ENCODE measurements around the gene AGR3.
A peak's percentile ranks its signal among the peaks of the same experiment; 100 is the strongest.
"Not testable (repeated sequence)": the region's sequence is repeated elsewhere in the genome, so short reads cannot be mapped to it uniquely, and the experiment has no call there.

AGR3 gene

DNA sequence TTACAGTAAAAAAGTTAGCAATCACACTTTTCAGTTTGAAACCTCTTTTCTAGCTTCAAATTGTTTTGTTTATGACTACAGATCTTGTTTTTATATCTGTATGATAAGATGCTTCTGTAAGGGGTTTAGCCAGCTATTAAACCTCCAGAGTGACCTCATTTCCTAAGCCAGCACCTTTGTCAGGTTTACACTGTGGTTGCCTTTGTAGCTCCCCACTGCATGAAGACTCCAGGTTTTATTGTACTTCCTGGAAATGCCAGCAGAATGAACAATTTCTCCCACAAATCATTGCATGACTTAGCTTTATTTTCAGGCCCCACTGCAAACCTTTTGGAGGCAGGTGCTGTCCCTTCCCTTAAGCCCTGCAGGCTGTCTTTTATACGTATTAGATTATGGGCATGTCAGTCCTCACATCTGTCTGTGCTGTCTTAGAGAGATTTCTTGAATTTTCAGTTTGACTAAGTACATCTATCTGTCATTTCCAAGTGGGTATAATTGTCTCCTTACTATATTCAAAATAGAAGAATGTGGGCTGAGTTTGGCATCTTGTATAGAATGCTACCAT, 8.2 kb upstream of the AGR3 start:
- DNase-seq: peak; percentile 3

DNA sequence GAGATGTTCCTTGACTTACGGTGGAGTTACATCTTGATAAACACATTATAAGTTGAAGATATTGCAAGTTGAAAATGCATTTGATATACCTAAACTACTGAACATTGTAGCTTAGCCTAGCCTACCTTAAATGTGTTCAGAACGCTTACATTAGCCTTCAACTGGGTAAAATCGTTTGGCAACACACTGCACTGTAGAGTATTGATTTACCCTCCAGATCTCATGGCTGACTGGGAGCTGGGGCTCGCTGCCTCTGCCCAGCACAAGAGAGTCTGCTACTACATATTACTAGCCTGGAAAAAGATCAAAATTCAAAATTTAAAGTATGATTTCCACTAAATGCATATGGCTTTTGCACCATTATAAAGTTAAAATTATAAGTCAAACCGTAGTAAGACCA, 7.5 kb upstream of the AGR3 start:
- DNase-seq: no peak

DNA sequence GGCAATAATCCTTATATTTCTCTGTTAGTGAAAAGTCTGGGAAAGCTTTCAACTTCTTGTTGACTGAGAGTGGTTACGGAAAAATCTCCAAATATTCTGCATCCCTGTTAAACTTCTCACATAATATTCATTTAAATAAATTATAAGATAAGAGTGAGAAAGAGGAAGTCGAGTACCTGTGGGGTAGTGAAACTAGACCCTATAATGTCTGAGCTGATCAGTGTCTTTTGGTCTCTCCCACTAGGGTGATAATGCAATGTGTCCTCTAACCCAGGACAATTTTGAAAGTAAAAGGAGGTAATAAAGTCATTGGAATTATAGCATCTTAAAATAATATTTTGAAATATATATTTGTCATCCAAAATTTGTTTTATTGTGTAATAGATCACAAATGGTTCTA, 2.1 kb upstream of the AGR3 start:
- no peak for DNase-seq

DNA sequence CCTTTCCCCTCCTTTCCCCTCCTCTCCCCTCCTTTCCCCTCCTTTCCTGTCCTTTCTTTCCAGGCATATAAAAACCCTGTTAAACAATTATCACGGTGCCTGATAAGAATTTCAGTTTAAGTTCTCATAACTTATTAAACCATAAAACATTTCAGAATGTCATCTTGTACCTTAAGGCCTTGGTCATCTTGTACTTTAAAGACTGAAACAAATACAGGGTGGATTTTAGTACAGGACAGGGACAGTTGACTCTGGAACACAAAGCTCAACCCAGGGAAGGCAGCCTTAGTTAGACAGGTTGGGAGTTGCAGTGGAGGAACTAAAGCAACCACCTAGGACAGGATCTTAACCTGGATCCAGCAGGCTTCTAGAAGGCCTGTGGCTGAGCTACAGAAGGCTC, 1.2 kb downstream of the AGR3 start:
- DNase-seq: no peak

DNA sequence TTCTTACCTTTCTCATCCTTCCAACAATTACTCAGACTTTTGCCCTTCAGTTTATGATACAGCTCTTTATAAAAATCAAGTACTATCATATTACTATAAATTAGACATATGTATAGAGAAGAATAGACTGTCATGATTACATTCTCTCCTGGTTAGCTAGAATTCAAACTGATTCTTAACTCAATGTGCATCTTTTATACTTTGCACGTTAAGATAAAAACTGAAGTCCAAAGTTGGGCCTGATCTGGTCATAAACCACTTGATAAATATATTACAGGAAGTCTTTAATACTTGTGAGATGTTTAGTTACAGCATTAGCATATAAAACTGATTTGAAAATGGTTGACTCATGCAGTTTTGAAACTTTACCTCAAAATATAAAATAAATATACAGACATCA, 2.6 kb downstream of the AGR3 start:
- no peak for DNase-seq

DNA sequence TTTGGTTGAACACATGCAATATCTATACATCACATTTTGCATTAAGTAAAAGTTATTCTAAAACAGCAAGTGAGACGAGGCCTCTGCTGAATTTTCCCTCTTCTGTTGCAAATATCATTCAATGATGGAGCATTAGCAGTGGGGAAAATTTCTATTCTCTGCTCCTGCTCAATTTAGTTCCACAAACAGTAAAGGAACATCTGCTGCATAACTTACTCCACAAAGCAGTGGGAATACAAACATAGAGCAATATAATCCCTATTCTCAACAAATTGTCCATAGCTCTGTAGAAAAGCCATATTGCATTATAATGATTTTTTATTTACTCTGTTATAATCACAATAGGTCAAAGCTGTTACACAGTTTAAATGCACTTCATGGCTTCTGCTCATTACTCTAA, 5.9 kb downstream of the AGR3 start:
- DNase-seq: no peak

DNA sequence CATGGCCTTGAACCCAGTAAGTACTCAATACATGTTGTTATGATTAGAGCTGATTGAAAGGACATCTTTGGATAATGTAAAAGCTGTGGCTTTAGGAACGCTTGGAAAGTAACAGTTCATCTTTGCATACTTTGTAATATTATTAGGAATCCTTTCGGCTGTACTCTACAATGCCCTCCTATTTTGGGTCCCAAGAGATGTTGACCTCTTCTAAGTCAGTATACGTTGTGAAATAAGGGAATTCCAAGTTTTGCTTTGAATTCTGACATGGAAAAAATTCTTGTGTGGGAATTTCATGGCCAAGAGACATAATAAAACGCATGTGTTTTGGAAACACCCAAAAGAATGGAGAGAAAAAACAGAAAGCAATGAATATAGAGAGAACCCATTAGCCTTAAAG, 7.7 kb downstream of the AGR3 start:
- DNase-seq: no peak

DNA sequence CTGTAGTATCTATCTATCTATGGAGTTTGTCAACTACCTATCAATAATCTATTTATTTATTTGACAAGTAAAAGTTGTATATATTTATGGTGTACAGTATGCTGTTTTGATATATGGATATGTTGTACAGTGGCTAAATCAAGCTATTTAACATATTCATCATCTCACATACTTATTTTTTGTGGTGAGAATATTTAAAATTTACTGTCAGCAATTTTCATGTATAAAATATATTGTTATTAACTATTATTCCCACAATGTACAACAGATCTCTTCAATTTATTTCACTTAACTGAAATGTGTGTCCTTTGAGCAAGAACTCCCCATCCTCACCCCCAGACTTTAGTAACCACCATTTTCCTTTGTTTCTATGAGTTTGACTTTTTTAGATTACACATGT, 14.5 kb downstream of the AGR3 start:
- DNase-seq: no peak

DNA sequence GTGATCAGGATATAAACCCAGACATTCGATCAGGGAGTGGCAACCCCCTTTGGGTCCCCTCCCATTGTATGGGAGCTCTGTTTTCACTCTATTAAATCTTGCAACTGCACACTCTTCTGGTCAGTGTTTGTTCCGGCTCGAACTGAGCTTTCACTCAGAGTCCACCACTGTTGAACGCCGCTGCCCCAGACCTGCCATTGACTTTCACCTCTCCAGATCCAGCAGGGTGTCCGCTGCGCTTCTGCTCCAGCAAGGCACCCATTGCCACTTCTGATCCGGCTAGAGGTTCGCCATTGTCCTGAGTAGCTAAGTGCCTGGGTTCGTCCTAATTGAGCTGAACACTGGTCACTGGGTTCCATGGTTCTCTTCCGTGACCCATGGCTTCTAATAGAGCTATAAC, 28.6 kb downstream of the AGR3 start:
- not testable (repeated sequence) for DNase-seq

DNA sequence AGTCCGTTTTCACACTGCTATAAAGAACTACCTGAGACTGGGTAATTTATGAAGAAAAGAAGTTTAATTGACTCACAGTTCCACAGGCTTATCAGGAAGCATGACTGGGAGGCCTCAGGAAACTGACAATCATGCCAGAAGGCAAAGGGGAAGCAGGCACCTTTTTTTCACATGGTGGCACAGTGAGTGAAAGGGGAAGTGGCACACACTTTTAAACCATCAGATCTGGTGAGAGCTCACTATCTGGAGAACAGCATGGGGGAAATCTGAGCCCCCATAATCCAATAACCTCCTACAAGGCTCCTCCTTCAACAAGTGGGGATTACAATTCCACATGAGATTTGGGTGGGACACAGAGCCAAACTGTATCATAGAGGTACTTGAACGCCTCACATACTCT, 30.0 kb downstream of the AGR3 start:
- DNase-seq: no peak

DNA sequence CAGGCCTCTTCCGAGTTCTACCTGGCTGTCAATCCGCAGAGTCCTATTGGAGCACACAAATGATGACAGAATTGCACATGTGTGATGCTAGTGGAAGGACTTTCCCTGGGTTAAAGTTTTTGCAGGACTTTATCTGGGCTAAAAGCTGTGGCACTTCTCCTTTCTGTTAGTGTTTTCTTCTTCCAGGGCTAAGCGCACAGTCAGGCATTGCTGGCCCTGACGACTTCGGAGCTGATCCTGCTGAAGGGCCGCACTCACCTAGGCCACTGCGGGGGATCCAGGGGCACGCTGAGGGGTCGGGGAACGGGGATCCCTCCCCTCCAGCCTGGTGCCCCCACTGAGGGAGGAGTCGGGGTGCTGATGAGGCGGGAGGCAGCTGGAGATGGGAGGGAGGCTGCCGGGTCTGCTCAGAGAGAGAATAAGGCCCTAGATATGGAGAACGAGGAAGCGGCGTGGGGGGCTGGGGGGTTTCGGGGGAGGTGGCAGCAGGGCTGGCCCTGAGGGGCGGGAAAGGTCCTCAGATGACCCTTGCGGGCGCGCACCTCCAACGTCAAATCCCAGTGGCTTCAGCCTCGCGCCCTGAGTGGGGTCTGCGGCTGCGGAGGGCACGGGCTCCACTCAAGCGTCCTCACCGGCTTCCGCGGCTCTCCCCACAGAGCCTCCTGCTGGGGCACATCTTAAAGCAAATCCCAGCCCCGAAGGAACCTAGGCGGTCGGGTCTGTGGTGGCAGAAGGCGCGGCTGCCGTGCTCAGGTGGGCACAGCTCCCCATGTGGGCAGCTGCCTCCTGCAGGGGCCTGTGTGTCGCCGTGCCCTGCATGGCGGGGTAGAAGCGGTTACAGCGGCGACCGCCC, 30.9 kb downstream of the AGR3 start:
- no peak for DNase-seq

DNA sequence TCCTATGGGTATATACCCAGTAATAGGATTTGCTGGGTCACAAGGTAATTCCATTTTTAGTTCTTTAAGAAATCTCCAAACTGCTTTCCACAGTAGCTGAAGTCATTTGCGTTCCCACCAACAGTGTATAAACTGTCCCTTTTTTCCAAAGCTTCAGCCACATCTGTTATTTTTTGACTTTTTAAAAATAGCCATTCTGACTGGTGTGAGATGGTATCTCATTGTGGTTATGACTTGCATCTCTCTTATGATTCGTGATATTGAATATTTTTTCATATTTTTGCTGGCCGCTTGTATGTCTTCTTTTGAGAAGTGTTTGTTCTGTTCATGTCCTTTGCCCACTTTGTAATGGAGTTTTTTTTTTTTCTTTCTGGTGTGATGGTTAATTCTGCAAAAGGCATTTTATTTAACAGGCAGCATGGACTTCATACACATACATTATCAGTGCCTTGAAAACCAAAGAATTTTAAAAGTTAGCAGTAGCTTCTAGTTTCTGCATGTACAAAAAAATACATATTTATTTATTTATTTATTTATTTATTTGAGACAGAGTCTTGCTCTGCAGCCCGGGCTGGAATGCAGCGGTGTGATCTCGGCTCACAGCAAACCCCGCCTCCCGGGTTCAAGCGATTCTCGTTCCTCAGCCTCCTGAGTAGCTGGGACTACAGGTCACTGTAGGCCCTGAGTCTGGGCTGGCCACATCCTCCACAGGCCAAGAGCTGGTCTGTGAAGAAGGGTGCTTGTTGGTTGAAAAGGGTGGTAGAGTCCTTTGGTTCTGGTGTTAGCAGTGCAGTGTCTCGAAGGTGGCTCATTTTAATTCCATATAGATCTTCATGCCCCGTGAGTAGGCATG, 32.3 kb downstream of the AGR3 start:
- DNase-seq: no peak

DNA sequence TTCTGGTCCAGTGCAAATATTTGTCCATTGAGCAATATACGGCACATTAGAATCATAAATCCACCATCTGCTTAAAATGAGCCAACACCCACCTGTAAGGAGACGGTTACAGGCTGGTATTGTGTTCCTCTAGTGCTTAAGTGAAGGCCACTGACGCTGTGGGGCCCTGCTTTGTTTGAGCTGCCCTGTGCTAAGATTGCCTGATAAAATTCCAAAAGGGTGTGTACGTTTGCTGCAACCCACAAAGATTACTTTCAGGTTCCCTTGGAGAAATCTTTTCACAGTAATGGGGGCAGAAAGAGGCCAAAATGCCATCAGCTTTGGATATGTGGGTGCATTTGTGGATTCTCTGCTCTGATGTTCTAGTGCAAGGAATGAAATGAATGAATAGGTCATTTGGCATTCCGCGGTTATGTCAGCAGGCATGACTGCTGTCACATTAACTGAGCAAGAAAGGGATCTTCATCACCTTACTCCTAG, 34.4 kb downstream of the AGR3 start:
- DNase-seq: peak; percentile 13

DNA sequence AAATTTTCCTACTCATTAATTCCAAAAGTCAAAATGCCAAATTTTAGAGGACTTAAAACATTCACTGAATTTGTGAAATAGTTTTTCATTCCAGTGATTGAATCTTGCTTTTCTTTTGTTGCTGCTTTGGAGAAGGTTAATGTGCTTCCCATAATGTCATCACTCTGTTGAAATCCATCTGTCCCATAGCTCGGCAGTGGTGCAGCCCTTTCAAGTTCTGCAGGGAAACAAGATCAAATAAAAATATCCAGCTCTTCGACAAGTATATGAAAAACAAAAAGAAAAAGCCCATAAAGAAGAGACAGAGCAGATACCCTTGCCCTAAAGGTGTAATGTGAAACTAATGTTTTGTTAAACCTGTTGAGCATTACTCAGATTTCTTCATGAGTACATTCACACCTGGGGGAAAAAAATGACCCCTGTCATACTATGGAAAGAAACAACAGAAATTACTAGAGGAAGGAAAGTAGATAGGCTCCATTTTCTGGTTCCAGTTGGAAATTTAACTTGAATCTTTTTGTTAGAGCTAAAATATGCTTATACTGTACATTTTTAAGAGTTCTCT, 35.1 kb downstream of the AGR3 start:
- DNase-seq: no peak

DNA sequence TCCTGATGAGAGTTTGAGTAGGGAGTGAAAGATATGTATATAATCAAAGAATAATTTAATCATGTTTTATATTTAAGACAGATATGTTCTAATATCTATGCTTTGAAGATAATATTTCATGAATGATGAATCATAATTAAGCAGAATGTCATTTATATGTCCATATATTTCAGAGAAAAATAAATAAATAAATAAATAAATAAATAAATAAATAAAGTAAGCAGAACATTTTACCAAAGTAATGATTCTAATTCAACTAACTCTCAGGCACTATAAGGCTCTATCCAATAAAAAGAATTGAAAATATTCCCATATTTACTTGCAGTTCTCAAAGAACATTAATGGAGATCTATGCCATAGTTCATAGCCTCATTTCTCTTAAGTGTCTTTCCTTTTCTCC, 36.0 kb downstream of the AGR3 start:
- DNase-seq: no peak

DNA sequence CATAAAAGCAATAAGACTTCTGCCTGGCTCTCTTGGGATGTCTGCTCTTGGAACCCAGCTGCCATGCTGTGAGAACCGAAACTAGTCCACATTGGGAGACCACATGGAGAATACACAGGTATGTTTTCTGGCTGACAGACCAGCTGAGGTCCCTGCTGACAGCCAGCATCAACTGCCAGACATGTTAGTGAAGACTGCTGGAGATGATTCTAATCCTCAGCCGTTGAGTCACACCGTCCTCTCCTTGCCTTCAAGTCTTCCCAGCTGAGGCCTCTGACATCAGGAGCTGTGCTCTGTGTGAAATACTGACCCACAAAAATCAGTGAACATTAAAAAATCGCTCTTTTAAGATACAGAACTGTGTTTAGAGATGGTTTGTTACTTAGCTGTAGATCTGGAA, 40.1 kb downstream of the AGR3 start:
- peak; percentile 30 for DNase-seq

DNA sequence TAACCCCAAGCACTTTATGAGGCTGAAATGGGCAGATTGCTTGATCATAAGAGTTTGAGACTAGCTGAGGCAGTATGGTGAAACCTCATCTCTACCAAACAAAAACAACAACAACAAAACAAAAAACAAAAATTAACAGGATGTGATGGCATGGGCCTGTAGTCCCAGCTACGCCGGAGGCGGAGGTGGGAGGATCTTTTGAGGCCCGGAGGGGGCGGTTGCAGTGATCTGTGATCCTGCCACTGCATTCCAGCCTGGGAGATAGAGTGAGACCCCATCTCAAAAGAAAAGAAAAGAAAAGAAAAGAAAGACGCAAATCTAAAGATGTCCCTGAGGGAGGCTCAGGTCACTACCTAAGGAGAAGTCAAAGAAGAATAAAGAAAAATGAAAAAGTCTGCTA, 41.7 kb downstream of the AGR3 start:
- DNase-seq: no peak

DNA sequence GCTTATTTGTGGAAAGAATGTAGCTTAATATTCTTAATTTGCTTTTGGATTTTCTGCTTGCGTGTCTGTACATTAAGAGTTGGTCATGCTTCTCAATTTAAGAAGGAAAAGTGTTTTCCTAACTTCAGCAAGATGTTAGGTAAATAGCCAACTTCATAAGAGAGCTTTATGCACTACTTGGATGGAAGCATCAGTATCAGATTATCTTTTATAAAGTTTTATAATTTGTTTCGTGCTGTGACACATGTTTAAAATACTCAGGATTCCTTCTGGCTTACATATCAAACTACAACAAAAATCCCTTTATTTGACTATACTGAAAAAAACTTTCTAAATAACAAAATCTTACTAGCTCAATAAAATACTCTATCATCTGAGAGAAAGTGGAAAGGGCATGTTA, 42.1 kb downstream of the AGR3 start:
- peak; percentile 21 for DNase-seq

DNA sequence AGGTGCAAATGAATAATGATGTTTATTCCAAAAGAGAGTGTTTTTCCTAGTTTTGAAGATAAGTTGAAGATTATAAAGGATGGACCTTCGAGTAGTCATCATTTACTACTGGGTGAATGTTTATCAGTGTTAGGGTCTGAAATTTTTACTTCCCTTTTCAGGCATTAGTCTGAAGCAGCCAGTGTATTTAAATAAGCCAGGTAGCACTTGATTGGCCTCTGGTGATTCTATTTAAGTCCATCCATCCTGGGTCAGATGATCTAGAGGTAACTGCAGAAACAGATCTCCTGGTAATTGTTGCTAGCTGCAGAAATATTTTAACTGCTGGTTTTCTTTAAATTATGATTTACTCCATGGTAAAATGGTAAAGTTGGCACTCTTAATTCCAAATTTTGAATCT, 42.9 kb downstream of the AGR3 start:
- no peak for DNase-seq

DNA sequence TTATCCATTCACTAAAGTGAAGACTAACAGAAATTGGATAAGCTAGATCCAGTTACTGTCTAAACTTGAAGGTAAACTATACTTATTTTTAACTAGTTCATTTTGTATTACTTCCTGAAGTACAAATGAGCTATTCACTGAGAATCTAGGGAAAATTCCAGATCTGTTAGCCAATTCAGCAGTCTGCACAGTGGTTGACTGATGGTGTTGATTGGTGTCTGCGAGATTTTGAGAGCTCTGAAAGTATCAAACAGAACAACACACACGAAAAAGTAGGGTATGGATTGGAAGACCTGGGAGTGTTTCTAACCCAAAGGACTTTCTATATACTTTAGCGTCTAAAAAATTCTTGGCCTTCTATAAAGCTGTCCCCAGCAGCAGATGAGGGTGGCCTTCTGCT, 43.4 kb downstream of the AGR3 start:
- no peak for DNase-seq

DNA sequence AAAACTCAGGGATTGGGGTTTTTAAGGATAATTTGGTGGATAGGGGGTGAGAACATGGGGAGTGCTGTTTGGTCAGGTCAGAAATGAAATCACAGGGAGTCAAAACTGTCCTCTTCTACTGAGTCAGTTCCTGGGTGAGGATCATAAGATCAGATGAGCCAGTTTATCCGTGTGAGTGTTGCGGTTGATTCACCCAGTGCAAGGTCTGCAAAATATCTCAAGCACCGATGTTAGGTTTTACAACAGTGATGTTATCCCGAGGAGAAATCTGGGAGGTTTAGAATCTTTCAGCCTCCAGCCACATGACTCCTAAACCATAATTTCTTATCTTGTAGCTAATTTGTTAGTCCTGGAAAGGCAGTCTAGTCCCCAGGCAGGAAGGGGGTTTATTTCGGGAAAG, 45.3 kb downstream of the AGR3 start:
- DNase-seq: no peak

DNA sequence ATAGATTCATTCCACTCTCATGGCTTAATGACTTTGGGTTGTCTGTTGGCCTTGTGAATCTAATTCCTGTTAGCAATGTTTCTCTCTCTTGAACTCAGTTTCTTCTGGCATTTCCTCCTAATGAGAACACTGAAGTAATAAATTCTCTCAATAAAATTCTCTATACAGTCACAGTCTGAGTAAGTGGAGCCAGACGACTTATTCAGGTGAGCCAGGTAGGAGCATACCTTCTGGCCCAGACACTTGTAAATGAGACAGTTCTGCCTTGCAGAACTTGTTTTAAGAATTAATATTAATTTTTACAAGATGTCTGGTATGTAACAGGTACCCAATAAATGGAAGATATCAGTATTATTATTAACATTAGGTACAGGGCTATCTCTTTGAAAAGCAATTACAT, 48.4 kb downstream of the AGR3 start:
- no peak for DNase-seq

DNA sequence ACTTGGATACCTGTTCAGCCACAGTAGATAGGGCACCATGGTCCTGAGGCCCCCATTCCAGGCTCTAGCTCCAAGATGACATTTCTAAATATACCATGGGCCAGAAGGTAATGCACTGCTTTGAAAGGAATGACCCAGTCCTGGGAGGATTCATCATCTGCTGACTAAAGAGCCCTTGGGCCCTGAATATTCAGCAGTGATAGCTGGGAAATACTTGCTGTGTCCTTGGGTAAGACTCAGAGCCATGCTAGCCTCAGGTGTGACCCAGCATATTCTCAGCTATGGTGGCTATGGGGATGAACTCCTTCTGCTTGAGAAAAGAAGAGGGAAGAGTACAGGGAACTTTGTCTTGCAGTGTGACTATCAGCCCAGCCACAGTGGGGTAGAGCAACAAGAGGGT, 55.7 kb downstream of the AGR3 start:
- no peak for DNase-seq

DNA sequence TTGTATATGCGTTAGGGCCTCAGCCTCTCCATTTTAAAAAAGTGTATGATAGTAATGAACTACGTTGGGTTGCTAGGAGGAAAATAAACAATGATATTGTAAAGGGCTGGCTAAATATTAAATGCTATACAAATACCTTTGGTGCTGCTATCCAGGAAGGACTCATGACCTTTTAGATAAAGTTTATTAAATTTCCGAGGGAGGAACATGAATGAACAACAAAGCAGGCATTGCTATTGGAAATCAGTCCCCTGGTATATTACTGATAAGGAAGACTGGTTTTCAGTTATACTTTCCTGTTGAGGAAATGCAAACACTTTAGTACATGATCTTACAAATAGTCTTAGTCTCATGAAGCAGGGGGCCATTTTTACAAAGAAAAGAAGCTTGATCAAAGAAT, 59.8 kb downstream of the AGR3 start:
- no peak for DNase-seq

Measured in EL (cell line).